Daoy (cell line): ENCODE measurements around the gene ALKBH4. TPM values are rescaled to one million over a fixed set of nuclear protein-coding genes. Genes with fewer than 3 reads are reported as not detected.

Experiments used
- total RNA-seq: library from RNA; depleted of rRNA; stranded (reverse); fragments of >200 nt; shearing (Covaris generic); gene quantifications from 2 replicates; pipeline ENCODE4 v1.2.3, GENCODE V29; 2014; rRNA removed

The ALKBH4 gene
- total RNA-seq, 1 experiment from 2014 or later = 34.6 TPM

Other genes starting within 250 kb of the ALKBH4 start
- 2.2 and 5.3 TPM in 2 replicates for gene SH2B2, start 178.0 kb downstream of the ALKBH4 start, total RNA-seq
- not detected in 2 replicates for gene SPDYE6, start 108.4 kb downstream of the ALKBH4 start, total RNA-seq
- 52.5 and 64.1 TPM in 2 replicates for gene PRKRIP1, start 68.5 kb downstream of the ALKBH4 start, total RNA-seq
- gene ORAI2, start 31.3 kb downstream of the ALKBH4 start, total RNA-seq = 42.8 and 59.5 TPM in 2 replicates
- 112 and 165 TPM in 2 replicates for gene LRWD1, start 121 bp upstream of the ALKBH4 start, total RNA-seq
- gene POLR2J, start 14.1 kb upstream of the ALKBH4 start, total RNA-seq = 41.0 and 60.1 TPM in 2 replicates
- 0.95 TPM in 1 of 2 replicates, not detected in the other for gene RASA4B, start 52.9 kb upstream of the ALKBH4 start, total RNA-seq
- 1.4 TPM in 1 of 2 replicates, not detected in the other for gene UPK3BL2, start 78.8 kb upstream of the ALKBH4 start, total RNA-seq
- not detected in 2 replicates for gene SPDYE2, start 86.4 kb upstream of the ALKBH4 start, total RNA-seq
- gene POLR2J3, start 107.7 kb upstream of the ALKBH4 start, total RNA-seq = 6.5 and 13.9 TPM in 2 replicates
- 1.8 and 7.7 TPM in 2 replicates for gene RASA4, start 151.9 kb upstream of the ALKBH4 start, total RNA-seq
- 19.8 and 20.9 TPM in 2 replicates for gene UPK3BL1, start 177.9 kb upstream of the ALKBH4 start, total RNA-seq
- gene SPDYE2B, start 185.5 kb upstream of the ALKBH4 start, total RNA-seq = not detected in 2 replicates
- gene POLR2J2, start 206.8 kb upstream of the ALKBH4 start, total RNA-seq = 0.27 and 1.4 TPM in 2 replicates